Measurements from ENCODE around the gene RP2.

The RP2 gene

GRCh38 chrX:46814966-46815365 lies 21.9 kb upstream of the RP2 start:
- Histone ChIP-seq H3K36me3 (ENCODE audit: control insufficient read depth in 1 of 2, insufficient read depth in 2 of 2, low read length in 2 of 2) (no peaks in the 10 kb centered on the region), H3K27ac (ENCODE audit: low read length) (no peak overlapping the region), H3K4me3 (ENCODE audit: low read depth in 1 of 2, low read length in 2 of 2) (no peak overlapping the region), H3K9me3 (ENCODE audit: control insufficient read depth in 1 of 2, low read length in 2 of 2) (no peaks in the 10 kb centered on the region), H3K27me3 (ENCODE audit: low read depth, low read length) (no peaks in the 10 kb centered on the region), H3K4me1 (ENCODE audit: control insufficient read depth in 1 of 2, insufficient read depth in 2 of 2, low read length in 2 of 2) (no peaks in the 10 kb centered on the region)

- Histone ChIP-seq H3K27ac (ENCODE audit: low read length) (no peak overlapping the region), H3K4me3 (ENCODE audit: low read depth in 1 of 2, low read length in 2 of 2) (no peak overlapping the region), H3K27me3 (ENCODE audit: low read depth, low read length) (no peaks in the 10 kb centered on the region), H3K9me3 (ENCODE audit: control insufficient read depth in 1 of 2, low read length in 2 of 2) (no peaks in the 10 kb centered on the region), H3K4me1 (ENCODE audit: control insufficient read depth in 1 of 2, insufficient read depth in 2 of 2, low read length in 2 of 2) (no peaks in the 10 kb centered on the region), H3K36me3 (ENCODE audit: control insufficient read depth in 1 of 2, insufficient read depth in 2 of 2, low read length in 2 of 2) (no peaks in the 10 kb centered on the region)
Measured at GRCh38 chrX:46819136-46819535, 17.7 kb upstream of the RP2 start.

DNA sequence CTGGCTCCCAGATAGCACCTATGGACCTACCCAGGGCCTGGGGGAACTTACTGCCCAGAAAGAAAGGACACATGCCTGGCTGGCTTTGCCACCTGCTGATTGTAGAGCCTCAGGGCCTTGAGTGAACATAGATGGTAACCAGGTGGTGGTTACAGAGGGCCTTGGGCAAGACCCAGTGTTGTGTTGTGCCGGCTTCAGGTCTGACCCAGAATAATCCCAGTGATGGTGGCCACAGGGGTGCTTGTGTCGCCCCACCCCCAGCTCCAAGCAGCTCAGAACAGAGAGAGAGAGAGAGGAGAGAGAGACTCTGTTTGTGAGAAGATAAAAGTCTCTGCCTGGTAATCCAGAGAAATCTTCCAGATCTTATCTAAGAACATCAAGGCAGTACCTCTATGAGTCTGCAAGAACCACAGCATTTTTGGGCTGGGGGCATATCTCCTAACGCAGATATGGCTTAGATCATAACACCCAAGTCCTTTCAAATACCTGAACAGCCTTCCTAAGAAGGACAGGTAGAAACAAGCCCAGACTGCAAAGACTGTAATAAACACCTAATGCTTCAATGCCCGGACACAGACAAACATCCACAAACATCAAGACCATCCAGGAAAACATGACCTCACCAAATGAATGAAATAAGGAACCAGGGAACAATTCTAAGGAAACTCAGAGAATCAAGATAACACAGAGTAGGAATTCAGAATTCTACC lies 16.3 kb upstream of the RP2 start:
- Histone ChIP-seq H3K4me3 (ENCODE audit: low read depth in 1 of 2, low read length in 2 of 2) (no peak overlapping the region), H3K4me1 (ENCODE audit: control insufficient read depth in 1 of 2, insufficient read depth in 2 of 2, low read length in 2 of 2) (no peaks in the 10 kb centered on the region), H3K9me3 (ENCODE audit: control insufficient read depth in 1 of 2, low read length in 2 of 2) (no peaks in the 10 kb centered on the region), H3K27me3 (ENCODE audit: low read depth, low read length) (no peaks in the 10 kb centered on the region), H3K36me3 (ENCODE audit: control insufficient read depth in 1 of 2, insufficient read depth in 2 of 2, low read length in 2 of 2) (no peaks in the 10 kb centered on the region), H3K27ac (ENCODE audit: low read length) (no peak overlapping the region)

DNA sequence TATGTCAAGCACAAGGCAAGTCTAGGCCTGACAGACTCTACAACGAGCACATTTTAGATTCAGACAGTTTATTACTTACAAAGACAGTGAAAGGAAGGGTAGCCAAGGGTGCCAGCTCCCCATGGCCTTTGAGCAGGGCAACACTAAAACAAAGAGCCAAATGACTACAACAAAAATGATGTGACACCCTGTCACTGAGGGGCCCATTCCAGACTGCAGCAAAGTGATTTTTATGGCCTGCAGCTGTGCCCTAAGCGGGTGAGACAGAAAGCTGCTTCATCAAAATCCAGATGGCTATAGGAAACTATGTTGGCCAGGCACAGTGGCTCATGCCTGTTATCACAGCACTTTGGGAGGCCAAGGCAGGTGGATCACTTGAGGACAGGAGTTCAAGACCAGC lies 13.4 kb upstream of the RP2 start:
- no peaks in the 10 kb centered on the region for H3K36me3 ChIP-seq (ENCODE audit: control insufficient read depth in 1 of 2, insufficient read depth in 2 of 2, low read length in 2 of 2)
- no peaks in the 10 kb centered on the region for H3K4me1 ChIP-seq (ENCODE audit: control insufficient read depth in 1 of 2, insufficient read depth in 2 of 2, low read length in 2 of 2)
- H3K27me3 ChIP-seq (ENCODE audit: low read depth, low read length): no peaks in the 10 kb centered on the region
- H3K4me3 ChIP-seq (ENCODE audit: low read depth in 1 of 2, low read length in 2 of 2): no peak overlapping the region
- H3K9me3 ChIP-seq (ENCODE audit: control insufficient read depth in 1 of 2, low read length in 2 of 2): no peaks in the 10 kb centered on the region
- H3K27ac ChIP-seq (ENCODE audit: low read length): no peak overlapping the region

- Histone ChIP-seq H3K4me3 (ENCODE audit: low read depth in 1 of 2, low read length in 2 of 2) (no peak overlapping the region), H3K9me3 (ENCODE audit: control insufficient read depth in 1 of 2, low read length in 2 of 2) (no peaks in the 10 kb centered on the region), H3K4me1 (ENCODE audit: control insufficient read depth in 1 of 2, insufficient read depth in 2 of 2, low read length in 2 of 2) (no peaks in the 10 kb centered on the region), H3K27ac (ENCODE audit: low read length) (no peak overlapping the region), H3K36me3 (ENCODE audit: control insufficient read depth in 1 of 2, insufficient read depth in 2 of 2, low read length in 2 of 2) (no peaks in the 10 kb centered on the region), H3K27me3 (ENCODE audit: low read depth, low read length) (no peaks in the 10 kb centered on the region)
Measured at GRCh38 chrX:46831765-46832327, 5.0 kb upstream of the RP2 start.

DNA sequence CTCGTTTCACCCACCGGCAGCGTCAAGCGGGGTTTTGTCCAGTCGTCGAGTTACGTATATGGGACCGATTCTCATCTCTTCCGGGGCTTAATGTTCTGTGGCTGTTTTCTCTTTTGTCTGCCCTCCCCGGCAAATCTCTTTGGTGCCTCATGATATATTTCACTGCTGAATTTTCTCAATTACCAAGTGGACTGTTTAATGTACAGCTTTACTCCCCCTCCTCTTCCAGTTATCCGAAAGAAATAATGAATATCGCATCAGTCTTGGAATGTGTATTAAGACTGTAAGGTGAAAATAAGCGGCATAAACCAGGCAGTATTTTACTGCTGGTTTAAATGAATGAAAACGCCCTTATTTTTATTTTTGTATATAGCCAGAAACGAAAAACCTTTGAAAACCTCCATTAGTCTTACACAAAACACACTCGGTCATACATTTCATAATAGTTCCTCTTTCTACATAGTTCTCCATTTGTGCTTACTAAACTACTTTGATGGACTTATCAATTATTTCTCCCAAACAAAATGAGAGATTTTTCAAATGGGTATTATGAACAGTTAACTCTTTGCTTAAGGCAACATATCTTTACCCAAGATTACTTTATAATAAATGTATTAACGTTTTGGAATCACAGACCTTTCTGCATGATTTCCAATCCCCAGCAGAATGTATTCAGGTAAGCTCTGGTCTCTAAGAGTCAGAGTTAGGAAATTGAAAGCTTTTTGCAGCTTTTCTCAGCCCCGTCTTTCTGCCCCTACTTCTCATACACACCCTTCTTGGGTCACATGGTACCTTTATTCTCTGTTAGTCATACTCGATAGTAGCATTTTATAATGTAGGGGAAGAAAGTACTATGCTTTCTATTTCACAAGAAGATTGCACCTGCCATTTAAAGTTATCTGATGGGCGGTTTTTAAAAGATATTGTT lies 979 bp downstream of the RP2 start:
- Histone ChIP-seq H3K4me3 (ENCODE audit: low read depth in 1 of 2, low read length in 2 of 2) (peak overlapping the region; percentile 74 to 83), H3K27ac (ENCODE audit: low read length) (peak overlapping the region; percentile 94), H3K36me3 (ENCODE audit: control insufficient read depth in 1 of 2, insufficient read depth in 2 of 2, low read length in 2 of 2) (peaks cover 0 to 7% of the 10 kb centered on the region in 2 donors), H3K27me3 (ENCODE audit: low read depth, low read length) (no peaks in the 10 kb centered on the region), H3K4me1 (ENCODE audit: control insufficient read depth in 1 of 2, insufficient read depth in 2 of 2, low read length in 2 of 2) (peaks cover 3 to 5% of the 10 kb centered on the region in 2 donors), H3K9me3 (ENCODE audit: control insufficient read depth in 1 of 2, low read length in 2 of 2) (no peaks in the 10 kb centered on the region)

- H3K4me1 ChIP-seq (ENCODE audit: control insufficient read depth in 1 of 2, insufficient read depth in 2 of 2, low read length in 2 of 2): peaks cover 3 to 5% of the 10 kb centered on the region in 2 donors
- peaks cover 0 to 7% of the 10 kb centered on the region in 2 donors for H3K36me3 ChIP-seq (ENCODE audit: control insufficient read depth in 1 of 2, insufficient read depth in 2 of 2, low read length in 2 of 2)
- no peaks in the 10 kb centered on the region for H3K27me3 ChIP-seq (ENCODE audit: low read depth, low read length)
- H3K4me3 ChIP-seq (ENCODE audit: low read depth in 1 of 2, low read length in 2 of 2): peak overlapping the region; percentile 74 to 83
- no peaks in the 10 kb centered on the region for H3K9me3 ChIP-seq (ENCODE audit: control insufficient read depth in 1 of 2, low read length in 2 of 2)
- peak overlapping the region; percentile 94 for H3K27ac ChIP-seq (ENCODE audit: low read length)
Measured at GRCh38 chrX:46838486-46838870, 1.6 kb downstream of the RP2 start.

GRCh38 chrX:46838974-46839480 lies 2.2 kb downstream of the RP2 start:
- H3K4me1 ChIP-seq (ENCODE audit: control insufficient read depth in 1 of 2, insufficient read depth in 2 of 2, low read length in 2 of 2): peaks cover 3 to 5% of the 10 kb centered on the region in 2 donors
- no peaks in the 10 kb centered on the region for H3K9me3 ChIP-seq (ENCODE audit: control insufficient read depth in 1 of 2, low read length in 2 of 2)
- H3K27me3 ChIP-seq (ENCODE audit: low read depth, low read length): no peaks in the 10 kb centered on the region
- peaks cover 0 to 7% of the 10 kb centered on the region in 2 donors for H3K36me3 ChIP-seq (ENCODE audit: control insufficient read depth in 1 of 2, insufficient read depth in 2 of 2, low read length in 2 of 2)
- peak overlapping the region; percentile 94 for H3K27ac ChIP-seq (ENCODE audit: low read length)
- H3K4me3 ChIP-seq (ENCODE audit: low read depth in 1 of 2, low read length in 2 of 2): no peak overlapping the region

DNA sequence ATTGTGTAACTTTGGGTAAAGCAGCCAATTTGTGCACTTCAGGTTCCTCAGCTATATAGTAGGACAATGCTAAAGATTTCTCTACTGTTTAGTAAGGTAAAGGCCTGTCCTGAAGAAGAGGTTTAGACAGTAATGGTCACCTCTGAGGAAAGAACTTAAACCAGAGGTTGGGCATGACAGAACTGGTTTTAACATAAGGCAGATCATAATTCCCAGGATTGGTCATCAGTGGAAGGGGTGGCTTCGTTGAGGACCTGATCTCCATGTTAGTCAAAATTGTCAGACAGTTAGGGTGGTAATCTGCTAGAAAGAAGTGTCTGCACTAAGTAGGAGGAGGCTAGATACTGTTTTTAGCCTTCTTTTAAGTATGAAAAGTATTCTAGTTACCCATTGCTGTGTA lies 4.1 kb downstream of the RP2 start:
- Histone ChIP-seq H3K27ac (ENCODE audit: low read length) (peak overlapping the region; percentile 8), H3K36me3 (ENCODE audit: control insufficient read depth in 1 of 2, insufficient read depth in 2 of 2, low read length in 2 of 2) (peaks cover 0 to 7% of the 10 kb centered on the region in 2 donors), H3K27me3 (ENCODE audit: low read depth, low read length) (no peaks in the 10 kb centered on the region), H3K9me3 (ENCODE audit: control insufficient read depth in 1 of 2, low read length in 2 of 2) (no peaks in the 10 kb centered on the region), H3K4me1 (ENCODE audit: control insufficient read depth in 1 of 2, insufficient read depth in 2 of 2, low read length in 2 of 2) (peaks cover 3 to 5% of the 10 kb centered on the region in 2 donors), H3K4me3 (ENCODE audit: low read depth in 1 of 2, low read length in 2 of 2) (no peak overlapping the region)

GRCh38 chrX:46841346-46841745 lies 4.5 kb downstream of the RP2 start:
- H3K4me1 ChIP-seq (ENCODE audit: control insufficient read depth in 1 of 2, insufficient read depth in 2 of 2, low read length in 2 of 2): peaks cover 3 to 5% of the 10 kb centered on the region in 2 donors
- H3K36me3 ChIP-seq (ENCODE audit: control insufficient read depth in 1 of 2, insufficient read depth in 2 of 2, low read length in 2 of 2): peaks cover 0 to 7% of the 10 kb centered on the region in 2 donors
- peak overlapping the region; percentile 8 for H3K27ac ChIP-seq (ENCODE audit: low read length)
- no peaks in the 10 kb centered on the region for H3K9me3 ChIP-seq (ENCODE audit: control insufficient read depth in 1 of 2, low read length in 2 of 2)
- no peak overlapping the region for H3K4me3 ChIP-seq (ENCODE audit: low read depth in 1 of 2, low read length in 2 of 2)
- H3K27me3 ChIP-seq (ENCODE audit: low read depth, low read length): no peaks in the 10 kb centered on the region

DNA sequence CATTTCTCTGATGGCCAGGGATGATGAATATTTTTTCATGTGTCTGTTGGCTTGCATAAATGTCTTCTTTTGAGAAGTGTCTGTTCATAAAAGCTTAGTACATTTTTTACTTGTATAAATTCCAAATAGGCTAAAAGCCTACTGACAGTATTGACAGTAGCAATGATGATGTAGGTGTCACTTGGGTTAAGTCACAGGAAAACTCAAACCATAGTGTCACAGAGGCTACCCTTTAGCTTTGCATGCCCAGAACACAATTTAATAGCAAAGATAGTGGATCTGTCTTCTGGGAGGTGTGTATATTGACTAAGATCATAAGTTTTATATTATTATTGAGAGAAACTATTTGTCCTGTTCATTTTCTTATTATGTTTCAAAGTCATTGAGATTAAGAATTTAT lies 8.1 kb downstream of the RP2 start:
- H3K4me1 ChIP-seq (ENCODE audit: control insufficient read depth in 1 of 2, insufficient read depth in 2 of 2, low read length in 2 of 2): peaks cover 3% of the 10 kb centered on the region in 2 donors
- no peaks in the 10 kb centered on the region for H3K36me3 ChIP-seq (ENCODE audit: control insufficient read depth in 1 of 2, insufficient read depth in 2 of 2, low read length in 2 of 2)
- H3K9me3 ChIP-seq (ENCODE audit: control insufficient read depth in 1 of 2, low read length in 2 of 2): no peaks in the 10 kb centered on the region
- no peak overlapping the region for H3K27ac ChIP-seq (ENCODE audit: low read length)
- H3K4me3 ChIP-seq (ENCODE audit: low read depth in 1 of 2, low read length in 2 of 2): no peak overlapping the region
- no peaks in the 10 kb centered on the region for H3K27me3 ChIP-seq (ENCODE audit: low read depth, low read length)

Data from muscle layer of duodenum (tissue), 2 donors.